NCI-H82 treated with DMSO at 0.1 percent for 48 hours (cell line): ENCODE measurements around the gene DPM1.

ENCODE experiments used
- DNase-seq: peaks from one replicate; lab custom pipeline; 2025; ENCODE audit not compliant: unreplicated experiment; lab: John Stamatoyannopoulos, UW

The DPM1 gene

GRCh38 chr20:50900261-50900660, 58.1 kb downstream of the DPM1 start:
- no peak for DNase-seq

GRCh38 chr20:50898475-50898874, 59.9 kb downstream of the DPM1 start:
- no peak for DNase-seq

GRCh38 chr20:50895111-50895830, 63.1 kb downstream of the DPM1 start:
- no peak for DNase-seq

- no peak for DNase-seq
Observed at GRCh38 chr20:50893620-50894019, 64.7 kb downstream of the DPM1 start.

GRCh38 chr20:50892394-50892793, 65.9 kb downstream of the DPM1 start:
- DNase-seq, result no peak

GRCh38 chr20:50891138-50891537, 67.2 kb downstream of the DPM1 start:
- DNase-seq, result no peak

- DNase-seq, result no peak
Observed at GRCh38 chr20:50887576-50887975, 70.8 kb downstream of the DPM1 start.

- peak; percentile 7 for DNase-seq
Observed at GRCh38 chr20:50886184-50886790, 72.0 kb downstream of the DPM1 start.

- no peak for DNase-seq
Observed at GRCh38 chr20:50885781-50886180, 72.6 kb downstream of the DPM1 start.

GRCh38 chr20:50885068-50885467, 73.3 kb downstream of the DPM1 start:
- no peak for DNase-seq
